Panc1 (cell line): Measurements from ENCODE around the gene MRPS22. TPM values are rescaled to one million over a fixed set of nuclear protein-coding genes. Genes with fewer than 3 reads are reported as not detected.

Source experiments
- ATAC-seq: fragments of 200-7000 bp; cut with Tn5 transposase; 2 replicates; pipeline ENCODE4 v1.9.1; 2020; ENCODE audit warnings: mild to moderate bottlenecking, moderate library complexity
- BruUV-seq: library from RNA; stranded (reverse); fragments of 400-500 nt; replicated peaks from 2 replicates; lab custom pipeline; 2021; lab: Mats Ljungman, UMichigan
- CTCF ChIA-PET: fragments of 300-600 bp; sonication (Branson Sonifier 250); formaldehyde crosslinking; loops from one replicate; lab custom pipeline; 2022; ENCODE audit warnings: antibody characterized with exemption; lab: Charles Lee
- POLR2A ChIA-PET: fragments of 300-600 bp; sonication (Branson Sonifier 250); formaldehyde crosslinking; loops from one replicate; lab custom pipeline; 2022; ENCODE audit warnings: antibody characterized with exemption; lab: Charles Lee
- DNase-seq: peaks from one replicate; pipeline ENCODE4 v3.0.0-alpha.2; 2010; ENCODE audit warnings: low read depth, low spot score
- H3K27ac ChIP-seq: 2 replicates; pipeline ENCODE4 v1.5.1; 2011; ENCODE audit warnings: mild to moderate bottlenecking, low read length, inconsistent platforms
- H3K27me3 ChIP-seq: fragments of 200-500 bp; sonication (Bioruptor generic); 2 replicates; pipeline ENCODE4 v1.6.0; 2014; ENCODE audit warnings: low read length, inconsistent platforms; ENCODE audit not compliant: control insufficient read depth, insufficient read depth
- H3K36me3 ChIP-seq: fragments of 200-500 bp; sonication (Bioruptor generic); 2 replicates; pipeline ENCODE4 v1.5.1; 2014; ENCODE audit warnings: inconsistent platforms, mild to moderate bottlenecking, low read length, moderate library complexity; ENCODE audit not compliant: control insufficient read depth, insufficient read depth
- H3K4me1 ChIP-seq: 2 replicates; pipeline ENCODE4 v1.5.1; 2011; ENCODE audit warnings: inconsistent platforms, mild to moderate bottlenecking, low read length, moderate library complexity; ENCODE audit not compliant: control insufficient read depth, insufficient read depth
- H3K4me3 ChIP-seq, 2 experiments: 2 replicates each; pipeline ENCODE4 v1.5.1; 2011 to 2012; ENCODE audit warnings: low read depth in 2 of 2, low read length in 2 of 2, mild to moderate bottlenecking in 2 of 2, inconsistent platforms in 1 of 2, moderate library complexity in 1 of 2
- H3K9me3 ChIP-seq: fragments of 200-500 bp; sonication (Bioruptor generic); 2 replicates; pipeline ENCODE4 v1.5.1; 2014; ENCODE audit warnings: low read depth, mild to moderate bottlenecking, inconsistent platforms, low read length, moderate library complexity; ENCODE audit not compliant: control insufficient read depth, insufficient read depth
- POLR2AphosphoS5 ChIP-seq: IDR thresholded peaks from 2 replicates; pipeline ENCODE4 v1.6.1; 2012; ENCODE audit warnings: mild to moderate bottlenecking, low read depth, low read length, moderate library complexity
- SIN3A ChIP-seq: IDR thresholded peaks from 2 replicates; pipeline ENCODE4 v1.6.1; 2012; ENCODE audit warnings: low read depth, mild to moderate bottlenecking, low read length, moderate library complexity, borderline replicate concordance; ENCODE audit not compliant: insufficient read depth
- TCF7L2 ChIP-seq: IDR thresholded peaks from 2 replicates; pipeline ENCODE4 v1.6.1; 2011; ENCODE audit warnings: mild to moderate bottlenecking, low read depth, low read length, inconsistent platforms
- in situ Hi-C: cut with HindIII; loops from 2 replicates; pipeline ENCODE4 v1.10.0; 2016; ENCODE audit warnings: low sequenced_read_pairs, low pct_unique_long_range_greater_than_20kb
- intact Hi-C: fragments of 100-400 bp; cut with micrococcal nuclease; formaldehyde crosslinking; loops from one replicate; pipeline ENCODE4 v1.10.0; 2022; ENCODE audit not compliant: unreplicated experiment
- total RNA-seq: library from RNA; stranded (reverse); gene quantifications from one replicate; pipeline ENCODE4 v1.2.1, GENCODE V29; 2021; ENCODE audit not compliant: unreplicated experiment
- TF ChIP-seq, protein P1 (sequence below): fragments of 450-650 bp; IDR thresholded peaks from 2 replicates; pipeline ENCODE4 v1.5.1; 2017; ENCODE audit warnings: mild to moderate bottlenecking
- TF ChIP-seq, protein P2 (sequence below), 2 experiments: IDR thresholded peaks; 2 replicates each; pipeline ENCODE4 v1.6.1; 2011 to 2012; ENCODE audit warnings: low read depth in 2 of 2, control low read depth in 1 of 2, low read length in 1 of 2, mild to moderate bottlenecking in 1 of 2, moderate library complexity in 1 of 2; ENCODE audit not compliant: insufficient read depth in 1 of 2

MRPS22 gene
- total RNA-seq, 1 experiment from 2014 or later, result 61.9 TPM

DNA sequence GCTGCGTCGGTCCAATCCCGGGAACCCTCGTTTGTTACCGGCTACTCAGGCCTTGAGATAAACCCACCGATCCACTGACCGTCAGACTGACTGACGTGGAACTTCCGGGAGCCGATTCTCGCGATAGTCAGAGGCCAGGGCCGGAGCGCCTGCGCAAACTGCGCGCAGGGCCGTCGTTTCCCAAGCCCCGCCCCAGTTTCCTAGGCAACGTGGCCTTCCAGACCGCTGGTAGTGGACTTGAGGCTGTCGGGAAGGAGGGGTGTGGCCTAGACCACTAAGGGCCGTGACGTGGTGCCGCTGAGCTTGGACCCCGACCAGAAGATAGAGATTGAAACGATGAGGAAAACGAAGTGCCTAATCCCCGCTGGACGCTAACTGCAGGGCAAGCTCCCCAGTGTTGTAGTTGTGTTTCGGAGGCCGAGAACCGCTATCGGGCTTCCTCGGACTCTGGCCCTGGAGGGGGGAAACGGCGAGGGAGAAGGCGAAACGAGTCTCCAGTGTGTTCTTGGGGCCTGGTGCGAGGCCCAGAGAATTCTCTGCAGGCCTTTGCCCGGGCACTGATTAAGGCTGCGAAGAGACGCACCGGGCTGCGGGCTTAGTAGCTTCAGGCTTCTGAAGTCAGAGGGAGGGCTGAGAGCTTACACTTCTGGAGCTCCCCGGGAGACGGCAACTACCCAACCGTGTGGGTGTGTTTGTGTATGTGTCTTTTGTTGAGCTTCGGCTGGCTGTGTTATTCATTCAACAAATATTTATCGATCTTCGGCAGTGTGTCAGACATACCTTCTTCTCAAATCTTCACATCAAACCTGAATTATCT lies 45.9 kb downstream of the MRPS22 start, which contains the start of gene COPB2:
Gene COPB2 (minus strand): TSS at position 96 of the 817 bp plus-strand sequence. CDS start 97 bp downstream, outside the sequence.
- POLR2A ChIA-PET, result interaction anchor here (1.0 to 1.2 kb wide), 3 partner anchors 14 to 117 kb away, joined by 3 to 4 read pairs (median 3); no protein-coding TSS in a partner anchor
- Histone ChIP-seq H3K9me3 (no peaks in the 10 kb centered on the region), H3K4me1 (peaks cover 15% of the 10 kb centered on the region), H3K27ac (peak within 1 kb of the TSS; percentile 82), H3K36me3 (peaks cover 3% of the 10 kb centered on the region; the same call in 1 of the 2 replicates), H3K4me3 (peak within 1 kb of the TSS; percentile 91 to 98), H3K27me3 (no peaks in the 10 kb centered on the region)
- intact Hi-C loops, result no loop called here
- TSS peak; percentile 92 for BruUV-seq
- TF ChIP-seq SIN3A (0 out of 2 replicates have a peak, but pooled peaks have one; percentile 84), TCF7L2 (peak; percentile 76), POLR2AphosphoS5 (peak; percentile 87)
- TF ChIP-seq, protein P1, sequence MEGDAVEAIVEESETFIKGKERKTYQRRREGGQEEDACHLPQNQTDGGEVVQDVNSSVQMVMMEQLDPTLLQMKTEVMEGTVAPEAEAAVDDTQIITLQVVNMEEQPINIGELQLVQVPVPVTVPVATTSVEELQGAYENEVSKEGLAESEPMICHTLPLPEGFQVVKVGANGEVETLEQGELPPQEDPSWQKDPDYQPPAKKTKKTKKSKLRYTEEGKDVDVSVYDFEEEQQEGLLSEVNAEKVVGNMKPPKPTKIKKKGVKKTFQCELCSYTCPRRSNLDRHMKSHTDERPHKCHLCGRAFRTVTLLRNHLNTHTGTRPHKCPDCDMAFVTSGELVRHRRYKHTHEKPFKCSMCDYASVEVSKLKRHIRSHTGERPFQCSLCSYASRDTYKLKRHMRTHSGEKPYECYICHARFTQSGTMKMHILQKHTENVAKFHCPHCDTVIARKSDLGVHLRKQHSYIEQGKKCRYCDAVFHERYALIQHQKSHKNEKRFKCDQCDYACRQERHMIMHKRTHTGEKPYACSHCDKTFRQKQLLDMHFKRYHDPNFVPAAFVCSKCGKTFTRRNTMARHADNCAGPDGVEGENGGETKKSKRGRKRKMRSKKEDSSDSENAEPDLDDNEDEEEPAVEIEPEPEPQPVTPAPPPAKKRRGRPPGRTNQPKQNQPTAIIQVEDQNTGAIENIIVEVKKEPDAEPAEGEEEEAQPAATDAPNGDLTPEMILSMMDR, result no peak
- TF ChIP-seq, protein P2, sequence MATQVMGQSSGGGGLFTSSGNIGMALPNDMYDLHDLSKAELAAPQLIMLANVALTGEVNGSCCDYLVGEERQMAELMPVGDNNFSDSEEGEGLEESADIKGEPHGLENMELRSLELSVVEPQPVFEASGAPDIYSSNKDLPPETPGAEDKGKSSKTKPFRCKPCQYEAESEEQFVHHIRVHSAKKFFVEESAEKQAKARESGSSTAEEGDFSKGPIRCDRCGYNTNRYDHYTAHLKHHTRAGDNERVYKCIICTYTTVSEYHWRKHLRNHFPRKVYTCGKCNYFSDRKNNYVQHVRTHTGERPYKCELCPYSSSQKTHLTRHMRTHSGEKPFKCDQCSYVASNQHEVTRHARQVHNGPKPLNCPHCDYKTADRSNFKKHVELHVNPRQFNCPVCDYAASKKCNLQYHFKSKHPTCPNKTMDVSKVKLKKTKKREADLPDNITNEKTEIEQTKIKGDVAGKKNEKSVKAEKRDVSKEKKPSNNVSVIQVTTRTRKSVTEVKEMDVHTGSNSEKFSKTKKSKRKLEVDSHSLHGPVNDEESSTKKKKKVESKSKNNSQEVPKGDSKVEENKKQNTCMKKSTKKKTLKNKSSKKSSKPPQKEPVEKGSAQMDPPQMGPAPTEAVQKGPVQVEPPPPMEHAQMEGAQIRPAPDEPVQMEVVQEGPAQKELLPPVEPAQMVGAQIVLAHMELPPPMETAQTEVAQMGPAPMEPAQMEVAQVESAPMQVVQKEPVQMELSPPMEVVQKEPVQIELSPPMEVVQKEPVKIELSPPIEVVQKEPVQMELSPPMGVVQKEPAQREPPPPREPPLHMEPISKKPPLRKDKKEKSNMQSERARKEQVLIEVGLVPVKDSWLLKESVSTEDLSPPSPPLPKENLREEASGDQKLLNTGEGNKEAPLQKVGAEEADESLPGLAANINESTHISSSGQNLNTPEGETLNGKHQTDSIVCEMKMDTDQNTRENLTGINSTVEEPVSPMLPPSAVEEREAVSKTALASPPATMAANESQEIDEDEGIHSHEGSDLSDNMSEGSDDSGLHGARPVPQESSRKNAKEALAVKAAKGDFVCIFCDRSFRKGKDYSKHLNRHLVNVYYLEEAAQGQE (IDR thresholded peaks at IDR 0.05; ENCODE audit: insufficient read depth in 1 of 2, low read depth in 2 of 2, low read length in 1 of 2), result no peak
- peak; percentile 96 for DNase-seq
- peak; percentile 100 for ATAC-seq
- CTCF ChIA-PET, result no interaction called here
- in situ Hi-C loops, result no loop called here

DNA sequence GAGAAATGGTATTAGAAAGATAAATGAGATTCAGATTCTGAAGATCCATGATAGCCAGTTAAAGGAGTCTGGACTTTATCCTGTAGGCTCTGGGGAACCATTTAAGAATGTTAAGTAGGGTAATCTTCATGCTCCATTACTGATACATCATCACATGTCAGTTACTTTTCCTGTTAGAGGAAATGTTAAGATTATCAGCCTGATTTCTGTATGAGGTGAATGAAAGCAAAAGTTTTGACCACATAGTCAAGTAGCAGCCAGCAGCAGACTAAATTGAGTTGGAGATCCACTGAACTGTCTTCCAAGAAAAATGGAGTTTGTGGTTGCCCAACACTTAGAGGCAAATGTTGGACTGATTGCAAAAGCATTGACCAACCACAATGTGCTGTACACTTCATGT lies 50.3 kb downstream of the MRPS22 start:
- POLR2A ChIA-PET, result no interaction called here

More for the DNA sequence above, 50.3 kb downstream of the MRPS22 start:
- intact Hi-C loops, result no loop called here
- no TSS peak for BruUV-seq
- in situ Hi-C loops, result no loop called here
- peaks cover 6% of the 10 kb centered on the region; the same call in 1 of the 2 replicates for H3K4me1 ChIP-seq
- CTCF ChIA-PET, result no interaction called here
- no peak overlapping the region for H3K4me3 ChIP-seq
- DNase-seq (no peak), ATAC-seq (no peak)
- H3K9me3 ChIP-seq, result no peaks in the 10 kb centered on the region
- no peaks in the 10 kb centered on the region for H3K27me3 ChIP-seq
- no peak for TF ChIP-seq TCF7L2
- TF ChIP-seq SIN3A, result no peak
- TF ChIP-seq, protein P2 (IDR thresholded peaks at IDR 0.05; ENCODE audit: insufficient read depth in 1 of 2, low read depth in 2 of 2, low read length in 1 of 2), result no peak
- TF ChIP-seq, protein P1, result no peak
- no peak for TF ChIP-seq POLR2AphosphoS5
- H3K36me3 ChIP-seq, result peaks cover under 1% of the 10 kb centered on the region; the same call in 1 of the 2 replicates
- H3K27ac ChIP-seq, result no peak overlapping the region
